ENCODE results near the gene YIF1A.
"Not testable (repeated sequence)": the region's sequence is repeated elsewhere in the genome, so short reads cannot be mapped to it uniquely, and the experiment has no call there.

YIF1A gene

GRCh38 chr11:66311470-66311964 is 22.6 kb upstream of the YIF1A start:
- DNase-seq = no peak

GRCh38 chr11:66310803-66311440 is 22.0 kb upstream of the YIF1A start:
- not testable (repeated sequence) for DNase-seq

GRCh38 chr11:66310324-66310723 is 21.4 kb upstream of the YIF1A start:
- DNase-seq = no peak

GRCh38 chr11:66309475-66309874 is 20.5 kb upstream of the YIF1A start:
- no peak for DNase-seq

- DNase-seq = no peak
These were observed 13.7 kb upstream of the YIF1A start for GRCh38 chr11:66302656-66303055.

GRCh38 chr11:66299186-66299585 is 10.2 kb upstream of the YIF1A start:
- DNase-seq = no peak

- DNase-seq = no peak
These were observed 8.7 kb upstream of the YIF1A start for GRCh38 chr11:66297610-66298009.

GRCh38 chr11:66294626-66295620 is 6.0 kb upstream of the YIF1A start:
- DNase-seq = no peak

- DNase-seq = no peak
These were observed 5.1 kb upstream of the YIF1A start for GRCh38 chr11:66293777-66294625.

- DNase-seq = no peak
These were observed 4.4 kb upstream of the YIF1A start for GRCh38 chr11:66293352-66293751.

- DNase-seq = no peak
These were observed 3.8 kb upstream of the YIF1A start for GRCh38 chr11:66292543-66293332.

GRCh38 chr11:66291706-66292542 is 3.0 kb upstream of the YIF1A start, which contains the start of gene TMEM151A:
Gene TMEM151A (plus strand): TSS chr11:66291894. CDS start chr11:66292014, 120 bp downstream.
- DNase-seq = peak; percentile 46

GRCh38 chr11:66291303-66291705 is 2.4 kb upstream of the YIF1A start:
- no peak for DNase-seq

GRCh38 chr11:66290330-66290621 is 1.3 kb upstream of the YIF1A start:
- DNase-seq = no peak

- DNase-seq = peak; percentile 90
These were observed 796 bp upstream of the YIF1A start for GRCh38 chr11:66289548-66290329.

- no peak for DNase-seq
These were observed 863 bp downstream of the YIF1A start for GRCh38 chr11:66287889-66288670.

- DNase-seq = no peak
These were observed 1.6 kb downstream of the YIF1A start for GRCh38 chr11:66287211-66287888.

- DNase-seq = no peak
These were observed 2.2 kb downstream of the YIF1A start for GRCh38 chr11:66286699-66287098.
